GM12872 (cell line): ENCODE measurements around the gene ADAMTS17.

Experiments used
- CTCF ChIP-seq: IDR thresholded peaks from 3 replicates; pipeline ENCODE4 v1.5.1; 2011; ENCODE audit warnings: low read depth, mild to moderate bottlenecking, low read length, moderate library complexity; ENCODE audit not compliant: insufficient read depth

Gene ADAMTS17

DNA sequence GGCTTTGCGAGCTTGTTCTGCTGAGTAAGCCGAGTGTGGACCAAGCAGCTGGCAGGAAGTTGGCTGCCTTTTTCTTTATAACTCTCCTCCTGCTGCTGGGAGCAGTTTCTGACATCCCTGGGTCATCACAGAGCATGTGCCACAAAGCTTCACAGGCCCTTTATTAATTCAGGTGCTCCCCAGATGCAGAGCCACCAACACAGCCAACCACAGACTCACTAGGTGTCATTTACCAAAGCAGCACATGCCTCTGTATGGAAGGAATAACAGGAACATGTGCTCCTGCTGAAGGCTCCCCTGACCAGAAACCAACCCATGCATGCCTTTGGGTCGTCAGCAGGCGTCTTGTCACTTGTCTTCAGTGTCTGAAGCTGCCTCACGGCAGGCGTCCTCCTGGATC is 152.5 kb downstream of the ADAMTS17 start:
- TF ChIP-seq CTCF = no peak

GRCh38 chr15:100187677-100188076 is 154.1 kb downstream of the ADAMTS17 start:
- no peak for TF ChIP-seq CTCF

GRCh38 chr15:100186960-100187359 is 154.8 kb downstream of the ADAMTS17 start:
- TF ChIP-seq CTCF = no peak

DNA sequence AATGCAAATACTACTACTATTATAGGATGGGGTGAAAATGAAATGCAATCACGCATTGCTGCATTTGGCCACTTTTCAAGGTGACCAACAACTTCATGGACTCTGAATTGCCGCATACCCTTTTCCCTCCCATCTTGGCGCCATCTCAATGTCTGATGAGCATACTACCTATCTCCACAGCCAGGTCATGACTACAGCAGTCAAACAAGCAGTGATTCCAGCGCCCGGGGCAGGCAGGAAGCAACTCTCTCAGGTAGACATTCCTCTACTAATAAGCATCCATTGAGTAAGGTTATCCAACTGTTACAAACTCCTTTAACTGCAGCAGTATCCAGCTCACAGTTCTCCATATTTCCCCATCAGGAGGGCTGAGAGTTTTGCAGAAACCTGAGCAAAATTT is 155.4 kb downstream of the ADAMTS17 start:
- no peak for TF ChIP-seq CTCF

GRCh38 chr15:100183921-100184495 is 157.8 kb downstream of the ADAMTS17 start:
- no peak for TF ChIP-seq CTCF

GRCh38 chr15:100180921-100181320 is 160.9 kb downstream of the ADAMTS17 start:
- no peak for TF ChIP-seq CTCF

- TF ChIP-seq CTCF = no peak
Measured at GRCh38 chr15:100175406-100176114, 166.2 kb downstream of the ADAMTS17 start.
